ENCODE data around the gene ARHGEF7.

Gene ARHGEF7

DNA sequence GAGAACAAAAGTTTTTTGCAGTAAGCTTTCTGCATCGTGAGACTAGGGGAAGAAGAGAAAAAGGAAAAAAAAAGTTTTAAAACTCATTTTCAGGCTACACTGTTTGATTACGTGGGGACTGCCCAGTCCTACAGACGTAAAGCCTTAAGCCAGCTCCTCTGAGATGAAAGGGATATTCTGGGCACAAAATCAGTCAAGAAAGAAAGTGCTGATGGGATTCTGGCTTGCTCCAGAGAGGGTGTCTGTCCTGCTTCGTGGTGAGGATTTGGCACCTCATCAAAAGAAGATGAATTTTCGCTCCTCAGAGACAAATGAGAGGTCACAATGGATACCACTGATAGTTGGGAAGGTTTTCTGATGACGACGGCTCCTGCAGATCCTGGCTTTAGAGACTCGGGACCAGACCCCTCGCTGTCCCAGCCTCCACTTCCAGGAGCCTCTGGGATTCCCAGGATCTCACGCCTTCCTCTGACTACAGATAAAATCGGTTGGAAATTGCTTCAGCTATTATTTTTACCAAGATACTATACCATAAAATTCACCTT is 215.0 kb downstream of the ARHGEF7 start:
- no peak for DNase-seq

DNA sequence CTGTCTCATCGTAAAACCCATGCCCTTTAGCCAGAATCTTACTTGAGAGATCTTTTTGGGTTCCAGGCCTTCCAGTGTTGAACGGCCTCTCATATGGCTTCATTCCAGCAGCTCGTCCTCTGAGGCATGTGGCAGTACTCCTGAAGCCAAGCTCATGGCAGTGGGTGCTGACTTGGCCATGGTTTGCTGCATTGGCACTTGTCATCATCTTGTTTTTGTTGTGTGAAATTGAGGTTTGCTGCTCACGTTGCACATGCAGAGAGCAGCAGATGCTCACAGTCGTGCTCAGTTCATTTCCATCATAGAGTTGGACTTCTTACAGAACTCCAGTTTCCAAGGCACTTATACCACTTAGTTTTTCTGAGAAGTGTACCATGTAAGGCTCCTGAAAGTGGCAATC is 220.2 kb downstream of the ARHGEF7 start:
- DNase-seq: no peak

DNA sequence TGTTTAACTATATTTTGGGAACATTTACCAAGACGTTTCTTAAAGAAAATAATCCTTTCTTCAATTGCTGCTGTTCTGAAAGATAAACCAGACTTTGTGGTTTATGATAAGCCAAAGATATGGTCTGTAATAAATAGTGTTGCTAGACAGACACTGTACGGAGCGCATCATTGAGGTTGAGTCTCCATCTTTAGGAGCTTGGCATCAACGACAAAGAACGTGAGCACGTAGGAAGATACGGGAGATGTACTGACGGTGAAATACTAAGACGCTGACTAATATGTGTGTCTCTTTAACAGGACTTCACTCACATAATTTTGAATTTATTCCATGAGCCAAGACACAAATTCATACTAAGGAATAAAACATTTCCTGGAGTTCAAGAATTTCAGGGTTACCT is 221.6 kb downstream of the ARHGEF7 start:
- DNase-seq: no peak

DNA sequence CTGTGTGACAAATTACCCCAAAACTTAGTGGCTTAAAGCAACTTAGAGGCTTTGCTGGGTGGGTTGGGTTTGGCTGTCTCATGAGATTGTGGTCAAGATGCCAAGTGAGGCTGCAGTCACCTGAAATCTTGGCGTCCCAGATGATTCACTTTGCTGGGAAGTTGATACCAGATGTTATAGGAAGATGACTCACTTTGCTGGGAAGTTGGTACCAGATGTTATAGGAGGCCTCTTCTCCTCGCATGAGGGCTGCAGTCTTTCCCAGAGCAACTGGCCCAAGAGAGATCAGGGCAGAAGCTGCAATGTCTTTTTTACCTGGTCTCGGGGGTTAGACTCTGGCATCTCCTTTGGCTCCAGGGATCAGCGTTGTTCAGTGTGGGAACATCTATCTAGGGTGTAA is 222.1 kb downstream of the ARHGEF7 start:
- DNase-seq: no peak

DNA sequence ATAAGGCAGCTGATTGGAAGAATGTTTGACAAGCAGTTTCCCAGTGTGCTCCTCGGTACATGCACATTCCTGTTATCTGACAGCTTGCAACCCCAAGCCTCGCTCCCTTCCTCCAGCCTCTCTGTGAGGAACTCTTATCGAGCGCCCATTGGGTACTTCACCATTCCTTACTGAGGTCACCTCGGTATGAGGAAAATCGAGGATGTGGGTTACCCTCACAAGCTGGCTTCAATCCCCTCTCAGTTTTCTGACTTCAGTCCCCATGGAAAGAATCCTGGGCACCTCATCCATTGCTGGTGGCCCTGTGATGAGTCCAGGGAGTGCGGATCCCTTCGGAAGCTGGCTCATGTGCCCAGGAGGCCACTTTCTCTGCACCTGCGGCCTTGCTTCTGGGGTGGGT is 222.6 kb downstream of the ARHGEF7 start:
- no peak for DNase-seq

DNA sequence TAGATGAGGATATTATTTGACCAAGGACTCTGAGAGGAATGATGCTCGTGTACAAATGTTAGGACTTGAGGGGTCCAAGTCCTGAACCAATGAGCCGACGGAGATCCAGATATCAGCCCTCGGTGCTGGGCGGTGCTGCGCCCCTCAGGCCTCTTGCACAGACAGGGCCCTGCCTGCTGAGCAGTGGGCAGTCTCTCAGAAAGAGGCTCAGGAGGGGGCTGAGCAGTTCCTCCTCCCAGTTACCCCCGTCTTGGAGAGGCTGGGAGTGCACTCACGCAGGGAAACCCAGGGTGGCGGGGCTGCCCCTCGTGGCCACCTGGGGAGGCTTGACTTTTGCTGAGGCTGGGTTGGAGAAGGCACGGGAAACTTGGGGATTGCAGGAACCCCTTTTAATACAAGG is 223.7 kb downstream of the ARHGEF7 start:
- DNase-seq: no peak

DNA sequence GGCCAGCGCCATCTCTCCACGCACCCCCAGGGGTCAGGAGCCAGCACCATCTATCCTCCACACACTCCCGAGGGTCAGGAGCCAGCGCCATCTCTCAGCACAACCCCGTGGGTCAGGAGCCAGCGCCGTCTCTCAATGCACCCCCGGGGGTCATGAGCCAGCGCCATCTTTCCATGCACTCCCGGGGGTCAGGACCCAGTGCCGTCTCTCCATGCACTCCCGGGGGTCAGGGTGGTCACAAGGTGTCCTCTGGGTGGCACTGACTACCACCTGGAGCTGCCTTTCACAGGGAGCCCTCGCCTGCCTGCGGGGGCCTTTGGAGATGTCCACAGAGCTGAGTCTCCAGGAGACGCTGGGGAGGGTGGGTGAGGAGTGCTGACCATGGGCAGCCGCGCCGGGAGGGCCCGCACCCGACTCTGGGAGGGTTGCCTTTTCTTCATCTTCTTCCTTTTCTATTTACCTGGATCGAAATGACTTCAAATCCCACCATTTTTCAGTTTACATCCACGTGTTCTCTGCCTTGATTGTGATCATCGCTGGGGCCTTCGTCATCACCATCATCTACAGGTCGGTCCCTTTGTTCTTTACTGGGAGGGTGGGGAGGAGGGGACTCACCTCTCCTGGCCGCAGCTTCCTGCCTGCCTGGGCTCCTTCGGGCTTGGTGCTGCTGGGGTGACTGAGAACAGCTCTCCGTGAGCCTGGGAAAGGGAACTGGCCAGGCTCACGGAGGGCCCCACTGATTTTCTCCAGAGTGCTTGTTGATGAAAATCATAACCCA is 224.4 kb downstream of the ARHGEF7 start:
- no peak for DNase-seq

DNA sequence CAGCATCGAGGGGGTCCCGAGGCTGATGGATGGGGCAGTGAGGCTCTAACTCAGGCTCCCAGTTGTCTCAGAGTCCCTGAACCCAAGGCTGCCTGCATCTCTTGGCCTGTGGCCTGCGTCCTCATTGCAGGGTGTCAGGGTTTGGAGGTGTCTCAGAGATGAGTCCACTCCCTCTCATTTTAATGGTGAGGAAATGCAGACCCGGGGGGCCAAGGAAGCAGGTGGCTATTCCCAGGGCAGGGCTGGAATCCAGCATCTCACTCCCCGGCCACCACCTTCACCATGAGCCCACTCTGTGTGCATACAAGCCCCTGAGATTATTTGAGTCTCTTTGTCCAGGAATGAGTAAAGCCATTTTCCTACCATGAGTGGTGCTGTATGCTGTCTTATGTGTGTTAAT is 226.8 kb downstream of the ARHGEF7 start:
- no peak for DNase-seq

DNA sequence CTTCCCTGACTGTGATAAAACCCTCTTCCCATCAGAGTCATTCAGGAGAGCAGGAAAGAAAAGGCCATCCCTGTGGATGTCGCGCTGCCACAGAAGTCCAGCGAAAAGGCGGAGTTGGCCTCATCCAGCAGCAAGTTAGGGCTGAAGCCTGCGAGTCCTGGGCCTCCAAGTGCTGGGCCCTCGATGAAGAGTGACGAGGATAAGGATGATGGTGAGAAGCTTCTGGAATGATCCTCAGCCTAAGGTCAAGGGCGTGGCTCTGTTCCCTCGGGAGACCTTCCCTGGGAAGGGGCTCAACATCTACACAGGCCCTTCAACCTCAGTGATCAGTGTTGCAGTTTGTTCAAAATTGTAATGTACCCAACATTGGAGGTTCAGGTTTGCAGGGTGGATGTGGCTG is 227.6 kb downstream of the ARHGEF7 start:
- DNase-seq: no peak

DNA sequence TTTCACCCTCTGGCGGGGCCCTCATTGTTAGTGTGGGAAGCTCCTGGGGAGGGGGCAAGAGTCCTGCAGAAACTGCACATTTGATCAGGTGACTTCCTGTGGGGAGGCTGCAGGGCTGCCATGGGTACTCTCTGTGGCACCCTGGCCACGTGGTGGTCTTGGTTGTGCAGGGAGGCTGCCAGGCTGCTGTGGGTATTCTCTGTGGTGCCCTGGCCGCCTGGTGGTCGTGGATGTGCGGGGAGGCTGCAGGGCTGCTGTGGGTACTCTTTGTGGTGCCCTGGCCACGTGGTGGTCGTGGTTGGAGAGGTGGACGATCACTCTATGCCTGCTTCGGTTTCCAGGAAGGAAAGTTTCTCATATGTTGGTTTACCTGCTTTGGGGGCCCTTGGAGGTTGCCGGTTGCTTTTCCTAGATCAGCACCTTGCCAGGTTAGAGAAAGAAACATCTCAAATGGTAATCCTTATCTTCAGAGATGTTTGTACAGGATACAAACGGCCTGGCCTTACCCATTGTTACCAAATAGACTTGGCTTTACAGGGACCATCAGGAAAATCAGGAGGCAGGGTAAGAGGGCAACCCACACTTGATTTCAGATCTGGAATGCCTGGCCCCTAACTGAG is 228.2 kb downstream of the ARHGEF7 start:
- DNase-seq: no peak

DNA sequence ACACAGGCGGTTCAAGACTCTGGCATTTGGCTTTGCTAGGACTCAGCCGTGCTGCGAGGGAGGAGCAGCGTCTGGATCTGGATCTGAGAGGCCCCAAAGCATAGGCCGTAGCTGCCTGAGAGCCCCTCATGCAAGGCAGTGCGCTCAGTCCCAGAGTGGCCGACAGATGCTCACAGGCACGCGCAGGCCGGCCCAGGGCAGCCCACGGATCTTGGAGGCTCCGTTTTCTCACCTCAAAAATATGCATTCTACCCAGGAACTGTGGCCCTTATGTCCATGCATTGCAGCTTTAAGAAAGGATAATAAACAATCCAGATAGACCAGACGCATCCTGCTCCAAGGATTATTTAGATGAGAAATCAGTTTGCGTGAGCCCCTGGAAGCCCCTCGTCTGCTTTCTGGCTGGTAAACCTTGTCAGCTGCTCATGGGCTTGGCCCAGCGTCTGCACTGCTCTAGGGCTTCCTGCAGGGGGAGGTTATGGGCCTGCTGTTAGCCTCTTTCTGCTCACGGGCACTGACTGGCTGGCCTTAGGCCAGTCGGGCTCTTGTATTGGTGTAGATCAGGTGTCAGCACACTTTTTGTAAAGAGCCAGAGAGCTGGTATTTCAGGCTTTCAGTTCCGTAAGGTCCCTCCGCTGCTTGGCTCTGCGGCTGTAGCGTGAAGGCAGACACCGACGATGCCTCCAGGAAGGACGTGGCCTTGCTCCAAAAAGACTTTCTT is 229.5 kb downstream of the ARHGEF7 start:
- DNase-seq: no peak

DNA sequence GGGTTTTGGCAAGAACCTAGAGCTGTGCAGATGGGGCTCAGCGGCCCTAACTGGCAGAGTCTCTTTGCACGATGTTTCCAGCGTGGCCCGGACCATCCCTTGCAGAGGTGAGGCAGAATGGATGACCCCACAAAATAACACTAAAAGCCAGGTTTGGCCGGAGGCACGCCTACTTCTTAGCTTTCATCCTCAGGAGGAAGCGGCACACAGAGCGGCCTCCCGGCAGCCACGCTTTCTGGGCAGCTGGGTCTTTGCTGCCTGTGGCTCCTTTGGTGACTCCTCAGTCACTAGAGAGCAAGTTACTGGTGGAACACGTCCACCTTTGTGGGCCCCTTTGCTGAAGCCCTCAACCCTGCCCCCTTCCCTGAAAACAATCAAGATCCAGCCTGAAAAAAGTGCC is 230.6 kb downstream of the ARHGEF7 start:
- DNase-seq: no peak

DNA sequence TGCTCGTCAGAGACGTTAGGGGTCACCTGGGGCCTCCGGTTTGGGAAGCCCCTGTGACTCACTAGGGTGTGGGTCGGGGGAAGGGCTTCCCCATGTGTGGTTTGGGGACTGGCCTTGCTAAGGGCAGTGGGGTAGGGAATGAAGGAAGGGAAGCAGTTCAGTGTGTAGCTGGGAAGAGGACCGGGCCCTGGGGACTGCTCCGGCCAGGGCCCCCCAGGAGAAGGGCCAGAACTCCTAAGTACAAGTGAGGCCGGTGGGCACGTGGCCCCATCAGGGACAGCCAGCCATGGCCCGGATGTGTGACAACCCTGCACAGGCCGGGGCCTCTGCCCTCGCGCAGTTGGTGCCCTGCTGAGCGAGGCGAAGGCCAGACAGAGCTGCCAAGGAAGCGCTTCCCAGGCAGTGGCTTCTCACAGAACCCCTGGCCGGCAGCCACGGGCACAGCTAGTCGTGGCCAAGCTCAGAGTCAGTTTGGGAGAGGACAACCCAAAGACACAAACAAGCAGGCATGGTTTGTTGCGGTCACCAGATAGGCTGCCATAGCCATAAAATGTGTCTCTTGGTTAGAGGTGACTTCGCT is 231.1 kb downstream of the ARHGEF7 start:
- no peak for DNase-seq

DNA sequence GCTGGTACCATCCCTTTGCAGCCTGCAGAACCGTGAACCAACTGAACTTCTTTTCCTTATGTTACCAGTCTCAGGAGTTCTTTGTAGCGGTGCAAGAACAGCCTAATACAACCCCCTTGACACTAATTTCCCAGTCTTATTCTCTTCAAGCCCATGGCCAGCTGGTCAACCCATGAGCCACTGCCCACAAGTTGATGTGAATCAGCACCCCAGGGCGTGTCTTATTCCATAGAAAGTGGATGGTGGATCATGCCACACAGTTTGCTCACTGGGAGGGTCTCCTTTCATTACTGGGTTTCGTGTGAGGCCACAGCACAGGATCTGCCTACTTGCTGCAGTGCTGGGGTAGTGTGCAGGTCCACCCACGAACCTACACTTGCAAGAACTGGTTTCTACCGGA is 232.3 kb downstream of the ARHGEF7 start:
- DNase-seq: no peak

DNA sequence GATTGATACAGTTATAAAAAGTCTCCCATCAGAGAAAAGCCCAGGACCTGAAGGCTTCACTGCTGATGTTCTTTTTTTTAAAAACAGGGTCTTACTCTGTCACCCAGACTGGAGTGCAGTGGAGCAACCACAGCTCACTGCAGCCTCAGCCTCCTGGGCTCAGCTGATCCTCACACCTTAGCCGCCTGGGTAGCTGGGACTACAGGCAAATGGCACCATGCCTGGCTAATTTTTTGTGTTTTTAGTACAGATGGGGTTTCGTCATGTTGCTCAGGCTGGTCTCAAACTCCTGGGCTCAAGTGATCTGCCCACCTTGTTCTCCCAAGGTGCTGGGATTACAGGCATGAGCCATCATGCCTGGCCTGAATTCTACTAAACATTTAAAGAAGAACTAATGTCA is 238.4 kb downstream of the ARHGEF7 start:
- no peak for DNase-seq

DNA sequence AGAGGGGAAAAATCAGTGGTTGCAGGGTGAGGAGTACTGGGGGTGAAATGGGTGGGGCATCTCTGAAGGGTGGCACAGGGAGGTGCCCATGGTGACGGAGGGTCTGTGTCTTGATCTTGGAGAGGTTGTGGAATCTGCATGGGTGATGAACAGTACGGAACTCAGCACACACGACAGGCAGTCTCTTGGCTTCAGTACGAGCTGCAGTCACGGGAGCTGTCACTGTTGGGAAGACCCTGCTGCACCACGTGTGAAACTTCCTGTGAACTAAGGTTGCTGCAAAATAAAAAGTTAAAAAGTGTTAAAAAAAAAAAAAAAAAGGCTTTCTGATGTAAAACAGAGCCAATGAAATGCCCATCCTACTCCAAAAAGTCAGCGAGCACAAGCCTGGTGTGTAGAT is 239.7 kb downstream of the ARHGEF7 start:
- DNase-seq: no peak
